Stimulated activated naive CD4-positive, alpha-beta T cell treated with Interleukin-2 at 50 U/mL for 16 hours (primary cell): ENCODE results near the gene ANKRD42.
A peak's percentile ranks its signal among the peaks of the same experiment; 100 is the strongest.

Source experiments
- DNase-seq: peaks from one replicate; lab custom pipeline; 2025; lab: John Stamatoyannopoulos, UW

The ANKRD42 gene

GRCh38 chr11:83287631-83288030 is 94.1 kb downstream of the ANKRD42 start:
- DNase-seq: no peak

DNA sequence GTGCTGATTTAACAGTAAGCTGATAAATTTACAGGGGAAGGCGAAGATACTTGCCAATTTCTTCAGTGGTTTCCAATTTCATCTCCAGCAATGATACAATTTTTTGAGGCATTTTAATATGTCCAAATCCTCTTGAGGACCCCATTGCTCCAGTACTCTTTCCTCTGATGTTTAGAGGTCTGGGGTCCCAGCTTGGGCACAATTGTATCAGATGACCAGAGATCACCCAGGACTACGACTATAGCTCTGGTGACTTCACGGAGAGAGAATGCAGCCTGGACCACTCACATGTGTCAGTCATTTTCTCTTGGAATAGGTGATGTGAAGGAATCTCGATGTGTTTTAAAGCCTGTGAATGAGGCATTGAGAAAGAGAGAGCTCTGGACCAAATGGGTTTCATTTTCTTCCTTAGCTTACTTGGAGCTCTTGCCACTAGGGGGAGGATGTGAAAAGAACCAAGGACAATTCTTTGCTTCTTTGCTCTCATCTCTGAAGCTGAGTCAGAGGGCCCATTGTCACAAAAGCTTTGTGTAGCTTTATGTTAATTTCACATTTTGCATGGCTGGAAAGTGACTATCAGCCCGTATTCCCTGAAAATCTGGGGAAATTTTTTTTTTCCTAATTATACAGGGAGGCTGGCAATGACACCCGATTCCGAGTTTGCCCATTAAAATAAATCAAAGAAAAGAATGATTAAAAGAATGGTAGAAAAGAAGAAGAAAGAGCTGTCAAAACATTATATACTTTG is 99.4 kb downstream of the ANKRD42 start:
- peak; percentile 3 for DNase-seq

DNA sequence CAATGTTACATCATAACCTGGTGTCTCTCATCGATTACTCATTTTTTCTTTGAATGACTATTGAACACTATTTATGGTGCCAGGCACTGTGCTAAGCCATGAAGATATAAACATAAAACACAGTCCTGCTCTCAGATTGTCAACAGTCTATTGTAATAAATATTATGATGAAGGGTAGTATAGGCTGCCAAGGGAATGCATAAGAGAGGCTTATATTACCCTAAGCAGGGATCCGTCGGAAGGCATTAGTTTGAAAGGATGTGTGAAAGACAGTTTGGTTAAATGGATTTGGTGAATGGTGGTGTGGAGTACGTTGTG is 99.9 kb downstream of the ANKRD42 start:
- DNase-seq: no peak

DNA sequence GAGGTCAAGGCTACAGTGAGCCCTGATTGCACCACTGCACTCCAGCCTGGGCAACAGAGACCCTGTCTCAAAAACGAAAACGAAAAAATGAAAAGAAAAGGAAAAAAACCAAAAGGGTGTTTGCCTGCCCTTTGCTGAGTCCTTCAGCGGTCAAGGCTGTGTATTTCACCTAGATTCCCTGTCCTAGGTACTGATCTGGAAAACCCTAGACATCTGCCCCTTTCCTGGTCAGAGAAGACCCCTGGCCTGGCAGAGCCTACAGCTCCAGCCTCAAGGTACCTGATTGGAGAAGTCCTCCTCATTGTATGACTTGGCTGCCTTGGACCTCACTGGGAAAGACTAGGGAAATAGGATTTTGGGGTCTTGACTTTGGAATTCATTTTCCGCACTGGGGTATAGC is 100.7 kb downstream of the ANKRD42 start:
- no peak for DNase-seq
